H1 (cell line): Measurements from ENCODE around the gene ATP7A. TPM values are rescaled to one million over a fixed set of nuclear protein-coding genes. Genes with fewer than 3 reads are reported as not detected.

Experiments
- CTBP2 ChIP-seq: IDR thresholded peaks from 2 replicates; pipeline ENCODE4 v1.7.0; 2011; ENCODE audit warnings: borderline replicate concordance, mild to moderate bottlenecking, moderate library complexity, mixed read lengths, low read length; ENCODE audit not compliant: insufficient read depth, insufficient read length
- HDAC2 ChIP-seq, 2 experiments: fragments of 300-600 bp in 1 of 2; sonication (generic) in 1 of 2; IDR thresholded peaks; 2 replicates each; pipeline ENCODE4 v1.6.1; 2011 to 2012; ENCODE audit warnings: low read depth in 2 of 2, low read length in 2 of 2, mild to moderate bottlenecking in 2 of 2, moderate library complexity in 2 of 2, borderline replicate concordance in 1 of 2, inconsistent platforms in 1 of 2
- JUND ChIP-seq: IDR thresholded peaks from 2 replicates; pipeline ENCODE4 v1.6.1; 2011; ENCODE audit warnings: mild to moderate bottlenecking, improper control_type of control experiment, low read length
- KDM1A ChIP-seq: fragments of 200-600, 300-600 bp; sonication (generic); IDR thresholded peaks from 2 replicates; pipeline ENCODE4 v1.7.1; 2016; ENCODE audit warnings: mild to moderate bottlenecking, low read length, borderline replicate concordance
- RAD21 ChIP-seq, 2 experiments: IDR thresholded peaks in 1 of 2; conservative IDR thresholded peaks in 1 of 2; 2 replicates each; pipeline ENCODE4 v1.6.1; 2011; ENCODE audit warnings: low read depth in 2 of 2, low read length in 2 of 2, improper control_type of control experiment in 1 of 2, inconsistent platforms in 1 of 2, mild to moderate bottlenecking in 1 of 2, moderate library complexity in 1 of 2
- polyA plus RNA-seq, 7 experiments: library from polyadenylated mRNA; depleted of rRNA in 3 of 7; stranded (reverse) in 5 of 7; unstranded in 2 of 7; fragments of >200 nt in 5 of 7; fragments of 200-250 nt in 2 of 7; gene quantifications; 1 replicate in 5 of 7; 2 replicates in 1 of 7; 4 replicates in 1 of 7; pipeline versions ENCODE4 v1.2.1 to v1.2.3, GENCODE V29; 2011 to 2013; ENCODE audit warnings: missing spikeins in 2 of 7, mixed read lengths in 2 of 7
- total RNA-seq: library from RNA; stranded (reverse); fragmentation: NEBNext Ultra II Directional; extraction: Animal tissue kit (Norgen Biotek cat#: 25700); gene quantifications from 2 replicates; pipeline ENCODE4 v1.2.1, GENCODE V29; 2021

ATP7A gene
- total and polyA plus RNA-seq, 2 of the 8 experiments (the other 6 are each of a cell fraction or from before 2014, with no cell fraction given), result 0.73 to 2.8 TPM

GRCh38 chrX:78066110-78066509, 155.6 kb downstream of the ATP7A start (continued):
- no peak for TF ChIP-seq CTBP2
- TF ChIP-seq KDM1A, result no peak
- TF ChIP-seq HDAC2 (IDR thresholded peaks at IDR 0.05; ENCODE audit: borderline replicate concordance in 1 of 2, low read depth in 2 of 2, low read length in 2 of 2), result no peak
- TF ChIP-seq JUND, result no peak
- no peak for TF ChIP-seq RAD21 (IDR thresholded peaks at IDR 0.05 in 1 of 2, conservative IDR thresholded peaks at IDR 0.05 in 1 of 2; ENCODE audit: low read depth in 2 of 2, low read length in 2 of 2)
